Fibroblast of peridontal ligament (primary cell): ENCODE results near the gene TLK1.
A peak's percentile ranks its signal among the peaks of the same experiment; 100 is the strongest.

Experiments used
- DNase-seq: peaks from one replicate; pipeline ENCODE4 v3.0.0-alpha.2; 2010; ENCODE audit errors: extremely low read depth

The TLK1 gene

DNA sequence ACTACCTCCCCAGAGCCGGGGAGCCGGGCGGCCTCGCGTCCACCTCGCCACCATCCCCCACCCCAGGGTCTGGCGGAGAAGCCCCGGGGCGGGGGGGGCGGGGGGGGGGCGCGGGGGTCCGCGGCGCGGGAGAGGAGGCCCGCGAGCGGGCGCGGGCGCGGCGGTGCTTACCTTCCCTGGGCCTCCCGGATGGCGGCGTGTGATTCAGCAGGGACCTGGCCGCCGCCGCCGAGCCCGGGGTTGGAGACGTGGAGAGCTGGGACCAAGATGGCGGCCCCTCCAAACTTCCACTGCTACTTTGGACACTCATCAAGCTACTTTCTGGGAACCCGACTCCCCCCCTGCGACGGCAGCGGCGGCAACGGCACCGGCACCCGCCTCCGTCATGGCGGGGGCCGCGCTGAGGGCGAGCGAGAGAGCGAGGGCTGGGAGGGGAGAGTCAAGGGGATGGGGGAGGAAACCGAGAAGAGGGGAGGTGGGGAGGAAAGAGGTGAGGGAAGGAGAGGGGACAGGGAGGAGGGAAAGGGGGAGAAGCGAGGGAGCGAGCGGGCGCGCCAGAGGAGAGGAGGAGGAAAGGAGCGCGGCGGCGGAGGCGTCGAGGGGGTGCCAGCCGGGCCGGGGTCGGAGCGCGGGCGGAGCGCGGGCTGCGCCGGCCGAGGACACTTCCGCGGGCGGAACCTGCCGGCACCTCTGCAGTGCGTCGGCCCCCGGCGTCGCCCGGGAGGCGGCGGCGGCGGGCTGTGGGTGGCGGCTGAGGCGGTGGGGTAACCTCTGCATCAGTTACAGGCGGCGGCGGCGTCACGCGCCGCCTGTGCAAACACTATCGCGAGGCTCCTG lies at the start of gene TLK1:
Gene TLK1 (minus strand): TSS at position 775 of the 837 bp plus-strand sequence. CDS start 465 bp downstream, at position 310.
- DNase-seq: peak; percentile 63

GRCh38 chr2:171210216-171210863 lies 49.6 kb upstream of the TLK1 start:
- no peak for DNase-seq

GRCh38 chr2:171208657-171209056 lies 48.0 kb upstream of the TLK1 start:
- DNase-seq: no peak

DNA sequence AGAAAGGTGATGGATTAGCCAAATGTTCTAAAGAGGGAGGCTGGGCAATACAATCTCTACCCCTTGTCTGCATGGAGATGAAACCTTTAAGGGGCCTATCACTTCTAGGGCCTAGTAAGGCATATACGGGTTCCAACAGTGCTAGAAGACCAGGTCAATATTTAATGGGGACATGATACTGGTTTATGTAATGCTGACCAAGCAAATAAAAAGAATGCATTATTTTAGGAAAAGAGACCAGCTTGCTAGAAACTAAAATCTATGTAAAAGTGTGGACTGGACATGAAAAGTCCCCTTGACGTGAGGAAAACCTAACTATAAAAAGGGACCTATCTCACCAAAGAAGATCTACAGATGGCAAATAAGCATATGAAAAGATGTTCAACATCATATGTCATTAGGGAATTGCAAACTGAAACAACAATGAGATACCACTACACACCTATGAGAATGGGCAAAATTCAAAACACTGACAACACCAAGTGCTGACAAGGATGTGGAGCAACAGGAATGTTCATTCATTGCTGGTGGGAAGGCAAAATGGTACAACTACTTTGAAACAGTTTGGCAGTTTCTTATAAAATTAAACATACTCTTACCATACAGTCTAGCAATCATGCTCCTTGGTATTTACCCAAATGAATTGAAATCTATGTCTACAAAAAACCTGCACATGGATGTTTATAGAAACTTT lies 45.9 kb upstream of the TLK1 start:
- no peak for DNase-seq

- DNase-seq: no peak
These were observed 44.9 kb upstream of the TLK1 start for GRCh38 chr2:171205551-171205950.

DNA sequence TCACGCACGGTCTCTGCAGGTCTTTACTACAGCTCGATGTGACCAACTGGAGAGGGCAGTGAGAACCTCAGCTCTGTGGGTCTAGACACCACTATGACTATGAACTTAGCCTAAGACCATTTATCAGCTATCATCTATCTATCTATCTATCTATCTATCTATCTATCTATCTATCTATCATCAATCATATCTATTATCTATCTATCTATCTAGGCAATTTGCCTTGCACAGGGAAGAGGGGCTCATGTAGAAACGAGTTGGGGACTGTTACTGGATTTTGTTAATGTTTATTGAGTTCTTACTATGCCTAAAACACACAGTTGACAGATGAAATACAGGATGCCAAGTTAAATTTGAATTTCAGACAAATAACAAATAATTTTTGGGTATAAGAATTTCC lies 41.1 kb upstream of the TLK1 start:
- DNase-seq: no peak

- no peak for DNase-seq
These were observed 40.6 kb upstream of the TLK1 start for GRCh38 chr2:171201271-171201670.

DNA sequence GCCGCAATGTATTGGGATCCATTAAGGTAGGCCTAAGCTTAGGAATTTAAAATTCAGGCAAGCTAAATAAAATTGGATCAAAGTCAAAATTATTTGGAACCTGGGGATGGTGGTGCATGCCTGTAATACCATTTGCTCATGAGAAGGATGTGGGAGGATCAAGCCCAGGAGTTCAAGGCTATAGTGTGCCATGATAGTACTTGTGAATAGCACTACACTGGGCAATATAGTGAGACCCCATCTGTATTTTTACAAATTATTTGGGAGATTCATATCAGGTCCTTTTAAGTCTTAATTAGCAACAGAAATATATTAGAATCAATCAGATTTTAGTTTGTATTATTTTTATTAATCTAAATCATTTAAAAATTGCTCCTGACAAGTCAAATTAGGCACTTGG lies 39.8 kb upstream of the TLK1 start:
- DNase-seq: no peak

- DNase-seq: no peak
These were observed 30.3 kb upstream of the TLK1 start for GRCh38 chr2:171191021-171191420.

GRCh38 chr2:171187819-171188218 lies 27.1 kb upstream of the TLK1 start:
- no peak for DNase-seq

- no peak for DNase-seq
These were observed 26.5 kb upstream of the TLK1 start for GRCh38 chr2:171187177-171187576.

DNA sequence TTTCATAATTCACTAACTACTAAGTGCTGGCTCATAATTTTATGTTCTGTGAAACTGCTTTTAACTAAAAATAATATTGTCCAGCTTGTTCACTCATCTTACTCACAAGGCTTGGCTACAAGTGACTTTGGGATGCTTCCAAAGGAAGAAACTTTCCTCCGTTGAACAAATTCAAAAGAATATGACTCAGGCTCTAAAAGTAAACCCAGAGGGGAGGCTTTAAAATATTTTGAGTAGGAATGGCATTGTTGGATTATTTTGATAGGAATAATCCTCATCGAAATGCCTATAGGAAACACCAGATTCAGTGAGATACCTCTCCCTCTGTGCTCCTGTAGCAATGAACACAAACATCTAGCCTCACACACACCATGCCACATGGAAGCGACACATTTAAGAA lies 25.2 kb upstream of the TLK1 start:
- peak; percentile 89 for DNase-seq

DNA sequence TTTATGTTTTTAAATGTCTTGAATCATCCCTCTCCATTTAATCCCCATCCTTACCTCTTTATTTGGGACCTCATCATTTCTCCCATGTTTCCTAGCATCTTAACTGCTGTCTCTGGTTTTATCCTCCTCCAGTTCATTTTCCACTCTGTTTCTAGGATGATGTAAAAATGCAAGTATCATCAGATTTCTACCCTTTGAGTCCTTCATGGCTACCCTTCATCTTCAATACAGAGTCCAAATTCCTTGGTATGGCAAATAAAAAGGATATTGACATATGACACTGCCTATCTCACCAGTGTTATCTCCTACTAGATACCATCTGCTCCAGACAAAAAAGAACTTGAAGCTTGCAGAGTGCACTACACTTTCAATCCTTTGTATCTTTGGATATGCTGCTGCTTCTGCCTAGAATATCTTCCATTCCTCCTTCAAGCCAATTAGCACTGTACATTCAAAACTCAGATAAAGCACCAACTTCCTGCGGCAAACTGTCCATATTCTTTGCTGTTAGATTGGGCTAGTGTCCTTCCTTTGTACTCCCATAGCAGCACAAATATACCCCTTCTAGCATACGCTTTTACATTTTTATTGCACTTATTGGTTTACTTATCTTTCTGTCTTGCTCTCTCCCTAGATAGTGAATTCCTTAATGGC lies 24.6 kb upstream of the TLK1 start:
- no peak for DNase-seq

DNA sequence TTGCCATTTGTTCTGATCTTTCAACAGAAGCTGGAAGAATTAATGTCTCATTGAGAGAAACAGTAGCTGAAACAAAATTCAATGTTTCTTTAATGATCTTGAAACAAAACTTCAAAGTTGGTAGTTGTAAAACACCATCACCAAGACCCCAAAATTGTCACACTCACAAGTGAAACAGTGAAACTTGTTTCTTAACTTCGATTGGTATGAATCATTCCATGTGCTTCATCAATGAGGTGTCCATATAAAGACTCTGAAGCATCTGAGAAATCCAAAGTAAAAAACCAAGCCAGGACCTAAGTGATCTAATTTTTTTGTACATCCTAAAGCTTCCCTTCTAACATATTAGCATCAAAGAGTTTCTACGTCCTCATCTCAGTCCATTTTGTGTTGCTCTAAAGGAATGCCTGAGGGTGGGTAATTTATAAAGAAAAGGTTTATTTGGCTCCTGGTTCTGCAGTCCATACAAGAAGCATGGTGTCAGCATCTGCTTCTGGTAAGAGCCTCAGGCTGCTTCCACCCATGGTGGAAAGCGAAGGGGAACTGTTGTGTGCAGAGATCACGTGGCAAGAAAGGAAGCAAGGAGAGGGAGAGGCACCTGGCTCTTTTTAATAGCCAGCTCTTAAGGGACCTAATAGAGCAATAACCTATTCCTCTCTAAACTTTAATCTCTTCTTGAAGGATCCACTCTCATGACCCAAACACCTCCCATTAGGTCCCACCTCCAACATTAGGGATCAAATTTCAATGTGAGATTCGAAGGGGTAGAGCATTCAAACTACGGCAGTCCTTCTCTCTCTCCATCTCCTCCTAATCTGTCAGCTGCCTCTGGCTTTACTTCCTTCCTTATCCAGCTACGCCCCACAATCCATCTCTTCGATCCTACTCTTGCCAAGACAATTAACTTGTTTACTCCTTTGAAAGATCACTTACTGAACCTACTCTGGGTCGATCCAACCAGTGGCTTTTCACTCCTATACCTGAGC lies 20.7 kb upstream of the TLK1 start:
- no peak for DNase-seq

GRCh38 chr2:171180229-171180930 lies 19.7 kb upstream of the TLK1 start:
- no peak for DNase-seq

- DNase-seq: no peak
These were observed 18.3 kb upstream of the TLK1 start for GRCh38 chr2:171178993-171179392.

DNA sequence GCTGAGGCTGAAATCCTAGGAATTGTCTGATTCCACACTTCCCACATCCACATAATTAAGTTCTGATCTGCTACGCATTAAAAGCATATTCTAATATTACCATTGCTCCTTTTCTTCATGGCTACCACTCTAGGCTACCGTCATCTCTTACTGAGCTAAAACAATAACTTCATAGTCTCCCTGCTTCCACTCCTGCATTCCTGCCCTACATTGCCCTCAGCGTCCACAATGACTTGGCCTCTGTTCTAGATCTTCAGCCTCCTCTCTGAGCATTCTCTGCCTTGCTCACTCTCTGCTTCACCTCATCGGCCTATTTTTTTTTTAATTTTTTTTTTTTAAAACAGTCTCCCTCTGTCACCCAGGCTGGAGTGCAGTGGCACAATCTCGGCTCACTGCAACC lies 15.8 kb upstream of the TLK1 start:
- no peak for DNase-seq

GRCh38 chr2:171174075-171174474 lies 13.4 kb upstream of the TLK1 start:
- no peak for DNase-seq

DNA sequence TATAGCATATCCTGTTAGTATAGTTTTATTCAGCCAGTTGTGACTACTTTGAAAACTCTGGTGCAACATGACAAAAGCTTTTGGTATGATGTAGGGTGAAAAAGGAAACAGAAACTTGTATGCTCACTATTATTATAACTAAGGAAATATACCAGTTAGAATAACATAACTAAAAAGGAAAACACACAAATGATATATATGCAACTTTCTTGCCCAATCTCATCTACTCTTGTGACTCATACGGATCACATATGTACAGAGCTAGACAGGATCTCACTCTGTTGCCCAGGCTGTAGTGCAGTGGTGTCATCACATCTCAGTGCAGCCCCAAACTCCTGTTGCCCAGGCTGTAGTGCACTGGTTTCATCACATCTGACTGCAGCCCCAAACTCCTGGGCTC lies 12.4 kb upstream of the TLK1 start:
- DNase-seq: no peak

- DNase-seq: no peak
These were observed 11.1 kb upstream of the TLK1 start for GRCh38 chr2:171171808-171172207.
